Ascending aorta (tissue), 2 donors: Measurements from ENCODE around the gene TRIM47. TPM values are rescaled to one million over a fixed set of nuclear protein-coding genes. Genes with fewer than 3 reads are reported as not detected.

Experiments
- DNase-seq, 2 donors: peaks; one replicate each; pipeline ENCODE4 v3.0.0-alpha.2; 2019; ENCODE audit warnings: low spot score in 2 of 2
- H3K27ac ChIP-seq, 2 donors: fragments of 200-600 bp; sonication (generic); one replicate each; pipeline ENCODE4 v1.5.1; 2016 to 2017; ENCODE audit warnings: mild to moderate bottlenecking in 1 of 2
- H3K27me3 ChIP-seq: fragments of 200-600 bp; sonication (generic); one replicate; pipeline ENCODE4 v1.5.1; 2017
- H3K36me3 ChIP-seq, 2 donors: fragments of 200-600 bp; sonication (generic); one replicate each; pipeline ENCODE4 v1.5.1; 2016
- H3K4me1 ChIP-seq, 2 donors: fragments of 200-600 bp; sonication (generic); one replicate each; pipeline ENCODE4 v1.5.1; 2016 to 2017; ENCODE audit warnings: mild to moderate bottlenecking in 1 of 2
- H3K4me3 ChIP-seq, 2 donors: fragments of 200-600 bp; sonication (generic); one replicate each; pipeline ENCODE4 v1.5.1; 2016 to 2017; ENCODE audit warnings: mild to moderate bottlenecking in 1 of 2
- H3K9me3 ChIP-seq, 2 donors: fragments of 200-600 bp; sonication (generic); one replicate each; pipeline ENCODE4 v1.5.1; 2016
- intact Hi-C: fragments of 100-400 bp; cut with DNase I; formaldehyde crosslinking; loops from one replicate; pipeline ENCODE4 v1.15.1; 2023
- total RNA-seq: library from RNA; depleted of rRNA; stranded (reverse); fragments of >200 nt; gene quantifications from one replicate; pipeline ENCODE4 v1.1.0, GENCODE V29; 2016
- TF ChIP-seq, protein P1 (sequence below), 3 experiments: fragments of 200-600 bp in 2 of 3; fragments of 450-650 bp in 1 of 3; sonication (generic) in 2 of 3; IDR thresholded peaks; one replicate each; pipeline ENCODE4 v1.5.1; 2016 to 2019; ENCODE audit warnings: antibody characterized with exemption in 3 of 3, mild to moderate bottlenecking in 1 of 3, moderate library complexity in 1 of 3

Gene TRIM47
- total RNA-seq, 1 donor from 2014 or later: 132 TPM

DNA sequence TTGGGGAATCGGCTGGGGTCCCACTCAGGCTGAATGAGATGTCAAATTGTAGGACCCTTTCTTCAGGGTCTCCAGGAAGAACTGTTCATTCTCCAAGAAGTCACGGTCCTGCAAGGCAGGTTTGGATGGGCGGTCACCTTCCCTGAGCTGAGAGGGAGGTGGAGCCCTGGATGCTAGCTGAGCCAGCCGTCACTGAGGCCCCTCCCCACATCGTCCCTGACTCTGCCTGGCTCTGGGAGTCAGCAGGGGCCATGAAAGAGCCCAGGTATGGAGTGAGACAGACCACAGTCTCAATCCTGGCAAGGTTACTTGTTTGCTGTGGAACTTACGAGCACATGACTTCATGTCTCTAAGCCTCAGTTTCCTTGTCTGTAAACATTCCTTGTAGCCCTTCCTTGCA lies 32.3 kb upstream of the TRIM47 start:
- no peak overlapping the region for H3K4me3 ChIP-seq
- no peaks in the 10 kb centered on the region for H3K27me3 ChIP-seq
- no peak for DNase-seq
- intact Hi-C loops: no loop called here
- no peak overlapping the region for H3K27ac ChIP-seq
- no peaks in the 10 kb centered on the region for H3K9me3 ChIP-seq
- peaks cover 8 to 18% of the 10 kb centered on the region in 2 donors for H3K36me3 ChIP-seq
- TF ChIP-seq, protein P1, sequence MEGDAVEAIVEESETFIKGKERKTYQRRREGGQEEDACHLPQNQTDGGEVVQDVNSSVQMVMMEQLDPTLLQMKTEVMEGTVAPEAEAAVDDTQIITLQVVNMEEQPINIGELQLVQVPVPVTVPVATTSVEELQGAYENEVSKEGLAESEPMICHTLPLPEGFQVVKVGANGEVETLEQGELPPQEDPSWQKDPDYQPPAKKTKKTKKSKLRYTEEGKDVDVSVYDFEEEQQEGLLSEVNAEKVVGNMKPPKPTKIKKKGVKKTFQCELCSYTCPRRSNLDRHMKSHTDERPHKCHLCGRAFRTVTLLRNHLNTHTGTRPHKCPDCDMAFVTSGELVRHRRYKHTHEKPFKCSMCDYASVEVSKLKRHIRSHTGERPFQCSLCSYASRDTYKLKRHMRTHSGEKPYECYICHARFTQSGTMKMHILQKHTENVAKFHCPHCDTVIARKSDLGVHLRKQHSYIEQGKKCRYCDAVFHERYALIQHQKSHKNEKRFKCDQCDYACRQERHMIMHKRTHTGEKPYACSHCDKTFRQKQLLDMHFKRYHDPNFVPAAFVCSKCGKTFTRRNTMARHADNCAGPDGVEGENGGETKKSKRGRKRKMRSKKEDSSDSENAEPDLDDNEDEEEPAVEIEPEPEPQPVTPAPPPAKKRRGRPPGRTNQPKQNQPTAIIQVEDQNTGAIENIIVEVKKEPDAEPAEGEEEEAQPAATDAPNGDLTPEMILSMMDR (IDR thresholded peaks at IDR 0.05): no peak
- H3K4me1 ChIP-seq: no peaks in the 10 kb centered on the region

DNA sequence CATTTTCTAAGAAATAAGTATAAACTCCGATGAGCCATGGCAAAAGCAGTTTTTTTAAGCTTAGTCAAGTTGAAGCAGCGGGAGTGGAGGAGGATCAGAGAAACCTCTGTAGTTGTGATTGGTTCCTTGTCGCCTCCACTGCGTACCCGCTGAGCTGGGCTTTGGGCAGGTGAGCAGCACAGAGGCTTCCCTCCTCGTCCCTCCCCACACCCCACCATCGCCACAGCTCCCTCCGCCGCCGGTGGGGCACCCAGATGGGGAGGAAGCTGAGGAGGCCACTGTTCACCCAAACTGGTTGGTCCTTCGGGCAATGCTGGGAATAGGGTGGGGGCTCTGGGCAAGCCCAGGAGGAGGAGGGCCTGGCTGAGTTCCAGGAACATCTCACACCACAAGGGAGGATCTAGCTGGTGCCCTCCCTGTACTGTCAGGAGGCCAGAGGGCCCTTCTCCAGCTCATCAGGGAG lies 31.5 kb upstream of the TRIM47 start:
- Histone ChIP-seq H3K36me3 (peaks cover 8 to 18% of the 10 kb centered on the region in 2 donors), H3K4me3 (no peak overlapping the region), H3K4me1 (no peaks in the 10 kb centered on the region), H3K27ac (no peak overlapping the region), H3K27me3 (no peaks in the 10 kb centered on the region), H3K9me3 (no peaks in the 10 kb centered on the region)
- intact Hi-C loops: loop anchor here (5.0 to 10.0 kb wide), 2 partner anchors 272 to 365 kb away; no protein-coding TSS in a partner anchor
- TF ChIP-seq, protein P1 (IDR thresholded peaks at IDR 0.05): no peak
- DNase-seq: no peak

DNA sequence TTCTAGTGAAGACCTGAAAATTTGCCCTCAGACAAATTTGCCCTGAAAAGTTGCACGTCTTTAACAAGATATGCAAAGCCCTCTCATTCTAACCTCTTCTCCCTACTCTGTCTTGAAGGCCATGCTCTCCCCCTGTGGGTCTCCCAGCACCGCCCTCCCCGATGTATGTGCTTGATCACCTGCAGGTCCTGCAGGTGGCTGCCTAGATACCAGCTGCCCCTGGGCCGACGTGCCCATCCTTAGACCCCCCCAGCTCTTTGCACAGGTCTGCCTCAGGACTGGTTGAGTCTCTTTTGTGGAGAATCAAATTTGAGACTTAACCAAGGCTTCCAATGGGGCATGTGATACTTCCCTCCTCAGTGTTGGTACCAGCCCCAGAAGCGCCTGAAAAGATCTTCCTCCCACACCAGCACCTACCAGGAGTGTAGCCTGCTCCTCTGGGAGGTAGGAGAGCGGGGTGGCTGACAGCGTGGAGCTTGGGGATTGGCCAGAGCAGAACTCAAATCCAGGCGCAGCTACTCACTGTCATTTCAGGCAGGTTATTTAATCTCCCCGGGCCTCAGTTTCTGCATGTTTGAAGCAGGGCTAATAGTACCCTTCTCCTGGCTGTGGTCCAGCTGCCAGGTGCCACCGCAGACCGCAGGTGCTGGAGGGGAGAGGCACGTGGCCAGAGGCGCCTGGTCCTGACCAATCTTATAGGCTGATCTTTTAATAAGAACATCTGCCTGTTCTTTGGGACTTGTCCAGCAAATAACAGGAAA lies 30.9 kb upstream of the TRIM47 start:
- H3K4me1 ChIP-seq: no peaks in the 10 kb centered on the region
- H3K36me3 ChIP-seq: peaks cover 6 to 14% of the 10 kb centered on the region in 2 donors
- no peak overlapping the region for H3K27ac ChIP-seq
- no peak for DNase-seq
- no peaks in the 10 kb centered on the region for H3K27me3 ChIP-seq
- intact Hi-C loops: loop anchor here (5.0 to 10.0 kb wide), 2 partner anchors 273 to 366 kb away; no protein-coding TSS in a partner anchor
- TF ChIP-seq, protein P1 (IDR thresholded peaks at IDR 0.05): no peak
- no peak overlapping the region for H3K4me3 ChIP-seq
- H3K9me3 ChIP-seq: no peaks in the 10 kb centered on the region

DNA sequence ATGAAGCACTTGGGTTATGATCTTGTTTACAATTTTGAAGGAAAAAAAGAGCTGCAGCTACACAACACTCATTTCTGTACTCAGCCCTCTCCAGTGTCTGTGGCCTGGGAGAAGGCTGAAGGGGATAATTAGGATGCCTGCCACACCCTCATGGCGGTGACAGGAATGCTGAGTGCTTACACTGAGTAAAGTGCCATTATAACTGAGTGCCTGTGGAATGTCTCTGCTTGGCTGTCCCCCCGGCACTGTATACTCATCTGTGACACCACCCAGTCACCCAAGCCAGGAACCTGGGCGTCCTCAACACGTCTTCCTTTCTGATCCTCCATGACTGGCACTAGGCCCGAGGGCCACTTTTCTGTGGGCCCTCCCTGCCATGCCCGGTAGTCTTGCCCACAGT lies 29.8 kb upstream of the TRIM47 start:
- Histone ChIP-seq H3K4me1 (peaks cover 5 to 6% of the 10 kb centered on the region in 2 donors), H3K27me3 (no peaks in the 10 kb centered on the region), H3K9me3 (no peaks in the 10 kb centered on the region), H3K36me3 (peaks cover 0 to 6% of the 10 kb centered on the region in 2 donors), H3K27ac (no peak overlapping the region), H3K4me3 (no peak overlapping the region)
- intact Hi-C loops: loop anchor here (5.0 to 10.0 kb wide), 2 partner anchors 274 to 367 kb away; no protein-coding TSS in a partner anchor
- TF ChIP-seq, protein P1 (IDR thresholded peaks at IDR 0.05): no peak
- DNase-seq: no peak

DNA sequence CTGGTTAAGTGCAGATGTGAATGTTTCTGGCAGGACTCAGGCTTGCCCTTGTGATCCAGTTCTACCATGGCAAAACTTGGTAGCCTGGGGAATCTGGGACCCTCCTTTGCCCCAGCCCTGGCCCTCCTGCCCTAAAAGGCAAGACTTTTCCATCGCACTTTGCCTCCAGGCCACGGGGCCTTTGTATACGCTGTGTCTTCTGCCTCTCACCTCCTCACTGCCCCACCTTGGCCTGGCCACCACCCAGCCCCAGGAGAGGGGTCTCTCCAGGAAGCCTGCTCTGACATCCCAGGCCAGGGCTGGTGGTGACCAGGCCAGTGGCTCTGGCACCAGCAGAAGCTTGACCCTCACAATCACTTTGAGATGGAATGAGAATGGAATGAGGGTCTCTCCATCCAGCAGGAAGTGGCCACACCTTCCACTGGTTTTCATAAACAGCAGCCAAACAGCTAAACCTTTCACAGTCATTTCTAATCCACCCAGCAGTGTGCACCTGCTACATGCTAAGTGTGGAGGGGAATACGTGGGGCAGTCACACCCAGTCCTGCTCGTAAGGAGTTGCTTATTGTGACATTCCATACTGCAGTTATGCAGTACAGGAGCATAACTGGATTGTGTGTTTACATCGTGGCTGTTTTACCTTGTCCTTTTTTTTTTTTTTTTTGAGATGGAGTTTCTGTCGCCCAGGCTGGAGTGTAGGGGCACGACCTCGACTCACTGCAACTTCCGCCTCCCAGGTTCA lies 27.9 kb upstream of the TRIM47 start:
- Histone ChIP-seq H3K27ac (peak overlapping the region; percentile 12 to 85), H3K9me3 (no peaks in the 10 kb centered on the region), H3K4me3 (no peak overlapping the region), H3K27me3 (no peaks in the 10 kb centered on the region), H3K36me3 (peaks cover 11 to 14% of the 10 kb centered on the region in 2 donors), H3K4me1 (peaks cover 5 to 6% of the 10 kb centered on the region in 2 donors)
- no peak for DNase-seq
- intact Hi-C loops: loop anchor here (5.0 to 10.0 kb wide), 2 partner anchors 276 to 368 kb away; no protein-coding TSS in a partner anchor
- TF ChIP-seq, protein P1 (IDR thresholded peaks at IDR 0.05): no peak
